Brain microvascular endothelial cell (primary cell): Measurements from ENCODE around the gene RFX5.
A peak's percentile ranks its signal among the peaks of the same experiment; 100 is the strongest.

Experiments used
- DNase-seq: peaks from one replicate; pipeline ENCODE4 v3.0.0-alpha.2; 2020
- H3K27ac ChIP-seq: fragments of 250-450 bp; sonication (Bioruptor Pico); 2 replicates; pipeline ENCODE4 v1.5.1; 2020; ENCODE audit warnings: mild to moderate bottlenecking, moderate library complexity
- H3K27me3 ChIP-seq: fragments of 250-450 bp; sonication (Bioruptor Pico); replicated peaks from 2 replicates; pipeline ENCODE4 v1.5.1; 2020; ENCODE audit warnings: mild to moderate bottlenecking
- H3K36me3 ChIP-seq: fragments of 250-450 bp; sonication (Bioruptor Pico); replicated peaks from 2 replicates; pipeline ENCODE4 v1.5.1; 2020; ENCODE audit warnings: mild to moderate bottlenecking
- H3K4me3 ChIP-seq: 2 replicates; pipeline ENCODE4 v1.5.1; 2011; ENCODE audit warnings: low read depth, mild to moderate bottlenecking, control low read depth, low read length, moderate library complexity
- in situ Hi-C: cut with HindIII; loops from 2 replicates; pipeline ENCODE4 v1.10.0; 2017; ENCODE audit warnings: low sequenced_read_pairs, low pct_ligation_motif_present
- TF ChIP-seq, protein P1 (sequence below): IDR thresholded peaks from 2 replicates; pipeline ENCODE4 v1.5.1; 2011; ENCODE audit warnings: low read depth, mild to moderate bottlenecking, moderate library complexity, low read length, control low read depth, inconsistent platforms; ENCODE audit errors: missing control alignments

Gene RFX5

DNA sequence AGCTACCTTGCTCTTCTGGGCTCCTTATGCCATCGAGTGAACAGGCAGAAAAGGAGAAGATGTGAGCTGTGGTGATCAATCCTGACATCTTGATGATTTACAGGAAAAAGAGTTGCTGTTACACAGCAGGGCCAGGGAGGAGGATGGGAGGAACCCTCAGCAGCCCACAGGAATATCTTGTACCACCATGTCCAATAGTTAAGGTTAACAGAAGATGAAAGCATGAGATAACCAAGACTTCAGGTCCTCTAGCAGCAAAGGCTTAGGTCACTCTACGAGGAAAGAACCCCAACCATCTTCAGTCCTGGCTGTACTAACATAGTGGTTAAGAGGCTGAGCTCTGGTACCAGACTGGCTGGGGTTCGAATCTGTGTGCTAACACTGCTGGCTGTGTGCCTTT is 37.5 kb upstream of the RFX5 start:
- Histone ChIP-seq H3K27me3 (no peaks in the 10 kb centered on the region), H3K36me3 (no peaks in the 10 kb centered on the region), H3K27ac (no peak overlapping the region), H3K4me3 (no peak overlapping the region)
- no peak for DNase-seq
- in situ Hi-C loops = no loop called here
- TF ChIP-seq, protein P1, sequence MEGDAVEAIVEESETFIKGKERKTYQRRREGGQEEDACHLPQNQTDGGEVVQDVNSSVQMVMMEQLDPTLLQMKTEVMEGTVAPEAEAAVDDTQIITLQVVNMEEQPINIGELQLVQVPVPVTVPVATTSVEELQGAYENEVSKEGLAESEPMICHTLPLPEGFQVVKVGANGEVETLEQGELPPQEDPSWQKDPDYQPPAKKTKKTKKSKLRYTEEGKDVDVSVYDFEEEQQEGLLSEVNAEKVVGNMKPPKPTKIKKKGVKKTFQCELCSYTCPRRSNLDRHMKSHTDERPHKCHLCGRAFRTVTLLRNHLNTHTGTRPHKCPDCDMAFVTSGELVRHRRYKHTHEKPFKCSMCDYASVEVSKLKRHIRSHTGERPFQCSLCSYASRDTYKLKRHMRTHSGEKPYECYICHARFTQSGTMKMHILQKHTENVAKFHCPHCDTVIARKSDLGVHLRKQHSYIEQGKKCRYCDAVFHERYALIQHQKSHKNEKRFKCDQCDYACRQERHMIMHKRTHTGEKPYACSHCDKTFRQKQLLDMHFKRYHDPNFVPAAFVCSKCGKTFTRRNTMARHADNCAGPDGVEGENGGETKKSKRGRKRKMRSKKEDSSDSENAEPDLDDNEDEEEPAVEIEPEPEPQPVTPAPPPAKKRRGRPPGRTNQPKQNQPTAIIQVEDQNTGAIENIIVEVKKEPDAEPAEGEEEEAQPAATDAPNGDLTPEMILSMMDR = no peak

DNA sequence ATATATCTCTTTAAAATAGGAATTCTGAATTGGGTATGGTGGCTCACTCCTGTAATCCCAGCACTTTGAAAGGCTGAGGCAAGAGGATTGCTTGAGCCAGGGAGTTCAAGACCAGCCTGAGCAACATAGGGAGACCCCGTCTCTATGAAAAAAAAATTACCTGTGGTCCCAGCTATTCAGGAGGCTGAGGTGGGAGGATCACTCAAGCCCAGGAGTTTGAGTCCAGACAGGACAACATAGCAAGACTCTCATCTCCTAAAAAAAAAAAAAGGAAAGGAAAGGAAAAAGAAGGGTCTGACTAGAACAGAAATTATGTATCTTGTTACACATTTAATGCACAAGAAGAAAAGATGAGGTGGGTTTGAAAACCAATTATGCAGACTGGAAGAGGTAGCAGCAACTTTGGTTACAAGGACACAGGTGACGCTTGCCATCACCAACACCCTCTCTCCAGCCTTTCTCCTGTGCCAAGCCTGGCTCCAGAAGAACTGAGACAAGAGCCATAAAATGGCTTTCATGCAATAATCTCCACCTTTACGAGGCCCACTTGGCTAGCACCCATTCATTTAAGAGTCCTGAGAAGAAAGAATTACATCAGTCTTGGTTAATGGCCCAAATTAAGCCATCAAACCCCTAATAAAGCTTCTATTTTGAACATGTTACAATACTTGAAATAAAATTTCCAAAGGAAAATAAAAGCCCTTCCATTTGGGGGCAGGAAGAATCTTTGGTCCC is 30.3 kb upstream of the RFX5 start:
- TF ChIP-seq, protein P1 = no peak
- no peak overlapping the region for H3K4me3 ChIP-seq
- no peak for DNase-seq
- H3K27me3 ChIP-seq = no peaks in the 10 kb centered on the region
- no peak overlapping the region for H3K27ac ChIP-seq
- in situ Hi-C loops = no loop called here
- no peaks in the 10 kb centered on the region for H3K36me3 ChIP-seq

- no peak for DNase-seq
- in situ Hi-C loops = no loop called here
Measured at GRCh38 chr1:151373196-151373595, 26.1 kb upstream of the RFX5 start.

GRCh38 chr1:151372058-151372934 is 25.2 kb upstream of the RFX5 start, which contains the start of gene SELENBP1:
Gene SELENBP1 (minus strand): TSS chr1:151372705. CDS start chr1:151372641, 64 bp downstream.
- TF ChIP-seq, protein P1 = no peak
- H3K27ac ChIP-seq = no peak within 1 kb of the TSS
- peak; percentile 37 for DNase-seq
- in situ Hi-C loops = no loop called here
- no peaks in the 10 kb centered on the region for H3K36me3 ChIP-seq
- H3K4me3 ChIP-seq = peak within 1 kb of the TSS; percentile 43
- no peaks in the 10 kb centered on the region for H3K27me3 ChIP-seq

More at GRCh38 chr1:151373196-151373595, 26.1 kb upstream of the RFX5 start:
- no peak overlapping the region for H3K27ac ChIP-seq
- TF ChIP-seq, protein P1 = no peak
- no peaks in the 10 kb centered on the region for H3K27me3 ChIP-seq
- H3K36me3 ChIP-seq = no peaks in the 10 kb centered on the region
- H3K4me3 ChIP-seq = no peak overlapping the region

DNA sequence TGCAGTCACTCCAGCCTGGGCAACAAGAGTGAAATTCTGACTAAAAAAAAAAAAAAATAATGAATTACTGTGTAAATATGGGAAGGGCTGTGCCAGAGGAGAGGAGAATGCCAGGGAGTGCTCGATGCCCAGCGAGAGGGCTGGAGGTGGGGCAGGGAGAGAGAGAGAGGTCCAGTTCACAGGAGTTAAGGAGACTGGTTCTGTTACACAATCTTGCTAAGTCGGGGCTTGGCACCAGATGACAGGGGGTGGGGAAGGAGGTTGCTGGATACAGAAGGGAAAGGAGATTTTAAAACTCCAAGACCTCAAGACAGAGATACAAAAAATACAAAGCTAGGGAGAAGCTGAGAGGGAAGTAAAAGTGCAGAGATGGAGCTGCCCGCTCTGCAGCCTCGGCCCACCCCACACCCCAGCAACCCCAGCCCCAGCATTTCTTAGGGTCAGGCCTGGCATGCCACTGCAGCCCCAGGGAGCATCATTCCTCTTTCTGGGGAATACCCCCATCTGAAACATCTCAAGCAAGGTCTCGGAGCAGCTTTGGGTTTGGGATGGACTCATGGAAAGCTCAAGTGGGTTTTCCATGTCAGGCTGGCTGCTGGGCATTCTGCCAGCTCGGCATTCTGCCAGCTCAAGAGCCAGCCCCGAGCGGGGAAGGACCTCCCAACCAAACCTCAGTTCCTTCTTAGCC is 24.5 kb upstream of the RFX5 start:
- Histone ChIP-seq H3K27me3 (no peaks in the 10 kb centered on the region), H3K27ac (no peak overlapping the region), H3K4me3 (no peak overlapping the region), H3K36me3 (no peaks in the 10 kb centered on the region)
- in situ Hi-C loops = no loop called here
- no peak for DNase-seq
- TF ChIP-seq, protein P1 = no peak
